AG04449 (cell line): ENCODE data around the gene CRACDL.

Experiments used
- CTCF ChIA-PET: fragments of 350-600 bp; formaldehyde crosslinking; extraction: SDS; loops from one replicate; lab custom pipeline; 2021; ENCODE audit warnings: antibody characterized with exemption; lab: Yijun Ruan, JAX
- POLR2A ChIA-PET: fragments of 400-600, 350-600 bp; formaldehyde crosslinking; extraction: SDS; loops from one replicate; lab custom pipeline; 2020; ENCODE audit warnings: antibody characterized with exemption, inconsistent platforms; lab: Yijun Ruan, JAX
- DNase-seq: peaks from one replicate; pipeline ENCODE4 v3.0.0-alpha.2; 2010; ENCODE audit warnings: low read depth, low spot score
- H3K4me3 ChIP-seq: 2 replicates; pipeline ENCODE4 v1.5.1; 2011; ENCODE audit warnings: low read depth, mild to moderate bottlenecking, control low read depth, low read length
- TF ChIP-seq, protein P1 (sequence below): IDR thresholded peaks from one replicate; pipeline ENCODE4 v1.5.1; 2011; ENCODE audit warnings: mild to moderate bottlenecking, moderate library complexity, low read length, control low read depth, inconsistent platforms; ENCODE audit not compliant: insufficient read depth; ENCODE audit errors: missing control alignments

The CRACDL gene

DNA sequence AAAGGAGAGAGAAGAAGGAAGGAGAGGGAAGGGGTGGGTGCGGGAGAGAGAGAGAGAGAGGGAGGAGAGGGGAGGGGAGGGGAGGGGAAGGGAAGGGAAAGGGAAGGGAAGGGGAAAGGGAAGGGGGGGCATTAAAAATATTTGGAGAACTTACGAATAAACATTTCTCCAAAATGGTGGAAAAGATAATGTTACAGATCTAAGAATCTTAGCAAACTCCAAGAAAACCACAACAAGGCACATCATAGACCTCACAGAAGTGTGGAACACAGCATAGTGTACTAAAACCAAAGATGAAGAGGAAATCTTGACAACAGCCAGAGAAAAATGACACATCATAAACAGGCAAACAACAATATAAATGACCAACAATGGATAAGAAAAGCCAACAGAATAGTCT is 83.1 kb downstream of the CRACDL start:
- ChIA-PET POLR2A (no interaction called here), CTCF (no interaction called here)
- no peak for DNase-seq
- TF ChIP-seq, protein P1, sequence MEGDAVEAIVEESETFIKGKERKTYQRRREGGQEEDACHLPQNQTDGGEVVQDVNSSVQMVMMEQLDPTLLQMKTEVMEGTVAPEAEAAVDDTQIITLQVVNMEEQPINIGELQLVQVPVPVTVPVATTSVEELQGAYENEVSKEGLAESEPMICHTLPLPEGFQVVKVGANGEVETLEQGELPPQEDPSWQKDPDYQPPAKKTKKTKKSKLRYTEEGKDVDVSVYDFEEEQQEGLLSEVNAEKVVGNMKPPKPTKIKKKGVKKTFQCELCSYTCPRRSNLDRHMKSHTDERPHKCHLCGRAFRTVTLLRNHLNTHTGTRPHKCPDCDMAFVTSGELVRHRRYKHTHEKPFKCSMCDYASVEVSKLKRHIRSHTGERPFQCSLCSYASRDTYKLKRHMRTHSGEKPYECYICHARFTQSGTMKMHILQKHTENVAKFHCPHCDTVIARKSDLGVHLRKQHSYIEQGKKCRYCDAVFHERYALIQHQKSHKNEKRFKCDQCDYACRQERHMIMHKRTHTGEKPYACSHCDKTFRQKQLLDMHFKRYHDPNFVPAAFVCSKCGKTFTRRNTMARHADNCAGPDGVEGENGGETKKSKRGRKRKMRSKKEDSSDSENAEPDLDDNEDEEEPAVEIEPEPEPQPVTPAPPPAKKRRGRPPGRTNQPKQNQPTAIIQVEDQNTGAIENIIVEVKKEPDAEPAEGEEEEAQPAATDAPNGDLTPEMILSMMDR, result no peak
- H3K4me3 ChIP-seq, result no peak overlapping the region

DNA sequence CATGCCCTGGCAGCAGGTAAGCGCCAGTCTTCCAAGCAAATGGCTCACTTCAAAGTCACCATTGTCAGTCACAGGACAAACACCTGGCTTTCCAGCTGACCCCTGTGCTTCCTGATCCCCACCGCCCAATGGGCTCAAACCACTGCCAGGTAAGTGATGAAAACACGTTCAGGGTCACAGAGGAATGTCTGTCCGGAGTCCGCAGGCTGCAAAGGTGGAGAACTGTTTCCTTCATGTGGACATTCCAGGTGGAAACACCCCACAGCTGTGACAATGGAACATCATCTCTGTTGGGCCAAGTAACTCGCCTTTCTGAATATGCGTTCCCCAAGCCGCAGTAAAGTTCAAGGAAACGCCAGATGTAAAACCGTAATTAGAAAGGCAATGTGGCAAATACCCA is 86.0 kb downstream of the CRACDL start:
- H3K4me3 ChIP-seq, result no peak overlapping the region
- POLR2A ChIA-PET, result no interaction called here
- TF ChIP-seq, protein P1, result no peak
- no peak for DNase-seq
- CTCF ChIA-PET, result no interaction called here

DNA sequence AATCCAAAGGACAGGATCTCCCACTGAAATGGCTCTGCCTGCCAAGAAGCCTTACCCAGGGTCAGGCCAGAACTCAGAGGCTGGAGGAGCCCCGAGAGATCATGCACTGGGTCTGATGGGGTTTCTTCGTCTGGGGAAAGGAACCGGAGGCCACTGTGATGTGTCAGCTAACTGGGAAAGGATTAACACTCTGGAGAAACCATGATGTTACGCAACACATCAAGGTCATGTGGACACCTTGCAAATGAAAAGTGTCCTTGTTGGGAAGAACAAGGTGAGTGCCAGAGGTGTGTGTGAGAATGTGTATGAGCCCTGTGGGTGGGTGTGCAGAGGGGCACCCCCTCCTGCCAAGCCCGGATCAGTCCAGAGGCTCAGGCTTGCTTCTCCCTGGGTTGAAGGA is 86.9 kb downstream of the CRACDL start:
- TF ChIP-seq, protein P1, result no peak
- DNase-seq, result no peak
- H3K4me3 ChIP-seq, result no peak overlapping the region
- ChIA-PET POLR2A (no interaction called here), CTCF (no interaction called here)

DNA sequence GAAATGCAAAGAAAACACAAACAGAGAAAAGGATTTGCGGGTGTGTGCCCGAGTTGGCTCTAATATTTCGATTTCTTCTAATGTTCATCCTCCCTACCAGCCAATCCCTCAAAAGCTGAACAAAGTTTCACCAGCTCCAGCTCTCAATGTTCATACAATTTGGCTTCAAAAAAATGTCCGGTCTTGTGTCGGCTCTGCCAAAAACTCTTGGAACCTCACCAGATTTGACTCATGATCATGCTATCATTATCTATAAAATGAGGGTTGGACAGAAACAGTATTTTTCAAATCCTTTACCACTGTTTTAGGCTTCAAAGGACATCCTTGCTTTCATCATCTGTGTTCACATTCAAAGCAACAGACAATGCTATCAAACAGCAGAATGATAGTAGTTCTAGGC is 88.2 kb downstream of the CRACDL start:
- H3K4me3 ChIP-seq, result no peak overlapping the region
- ChIA-PET POLR2A (no interaction called here), CTCF (no interaction called here)
- no peak for DNase-seq
- TF ChIP-seq, protein P1, result no peak

DNA sequence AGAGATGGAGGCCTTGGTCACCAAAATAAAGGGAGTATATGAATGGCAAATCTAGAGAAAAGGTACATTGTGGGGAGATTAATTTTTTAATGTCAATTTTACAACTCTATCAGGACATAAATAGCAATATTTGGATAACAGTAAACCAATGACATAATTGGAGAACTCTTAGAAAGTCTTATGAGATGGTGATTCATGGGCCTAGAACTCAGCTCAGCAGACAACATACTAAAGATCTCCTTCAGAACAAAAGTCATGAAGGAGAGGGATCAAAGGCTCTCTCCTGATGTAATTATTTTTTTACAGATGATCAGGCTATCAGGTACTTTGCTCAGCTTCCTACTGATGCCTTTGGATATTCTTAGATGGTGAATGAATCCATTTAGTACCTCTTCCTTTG is 90.0 kb downstream of the CRACDL start:
- CTCF ChIA-PET, result no interaction called here
- no peak overlapping the region for H3K4me3 ChIP-seq
- TF ChIP-seq, protein P1, result no peak
- DNase-seq, result no peak
- POLR2A ChIA-PET, result no interaction called here

DNA sequence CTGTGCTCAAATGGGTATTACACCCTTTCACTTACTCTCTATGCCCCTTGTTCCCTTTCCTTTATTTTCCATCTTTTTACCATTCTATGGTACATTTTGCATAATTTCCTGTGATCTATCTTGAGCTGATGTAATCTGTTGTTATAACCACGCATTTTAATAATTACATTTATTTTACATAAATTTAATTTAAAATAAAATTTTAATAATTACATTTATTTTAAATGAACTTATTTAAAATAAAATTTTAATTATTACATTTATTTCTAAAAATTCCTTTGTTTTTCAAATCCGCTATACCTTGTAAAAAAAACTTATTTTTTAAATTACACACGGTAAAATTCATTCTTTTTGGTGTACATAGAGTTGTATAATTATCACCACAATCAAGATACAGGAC is 93.9 kb downstream of the CRACDL start:
- ChIA-PET POLR2A (no interaction called here), CTCF (interaction anchor here (1.2 kb wide), 1 partner anchor 224 kb away, joined by 3 read pairs; no protein-coding TSS in a partner anchor)
- TF ChIP-seq, protein P1, result no peak
- DNase-seq, result no peak
- H3K4me3 ChIP-seq, result no peak overlapping the region
